ENCODE results near the gene BTN3A1. TPM values are rescaled to one million over a fixed set of nuclear protein-coding genes. Genes with fewer than 3 reads are reported as not detected.

The BTN3A1 gene
- total and polyA plus RNA-seq, 12 donors, result 3.9 to 44.3 (median 8.6) TPM

GRCh38 chr6:26388014-26388413 is 14.1 kb upstream of the BTN3A1 start:
- Histone ChIP-seq H3K27ac (no peak overlapping the region), H3K36me3 (peaks cover 0 to 47% (median 5%) of the 10 kb centered on the region in 9 donors), H3K4me1 (peaks cover 0 to 30% (median 8%) of the 10 kb centered on the region in 9 donors), H3K4me3 (no peak overlapping the region), H3K9me3 (no peaks in the 10 kb centered on the region), H3K27me3 (no peaks in the 10 kb centered on the region)
- DNase-seq (no peak), ATAC-seq (no peak)
- no peak for TF ChIP-seq CTCF (IDR thresholded peaks at IDR 0.05)
- WGBS, 2 donors, result 58 to 68% methylated on average over 6 of the region's 6 CpGs
- intact Hi-C loops (cut with DNase I), result no loop called here

GRCh38 chr6:26388441-26388840 is 13.6 kb upstream of the BTN3A1 start:
- Histone ChIP-seq H3K4me3 (no peak overlapping the region), H3K27me3 (no peaks in the 10 kb centered on the region), H3K27ac (no peak overlapping the region), H3K9me3 (no peaks in the 10 kb centered on the region), H3K4me1 (peaks cover 0 to 33% (median 8%) of the 10 kb centered on the region in 9 donors), H3K36me3 (peaks cover 0 to 47% (median 5%) of the 10 kb centered on the region in 9 donors)
- no peak for ATAC-seq
- WGBS, 2 donors, result 91 to 95% methylated on average over 1 of the region's 1 CpG
- no peak for TF ChIP-seq CTCF (IDR thresholded peaks at IDR 0.05)
- intact Hi-C loops (cut with DNase I), result no loop called here
- DNase-seq, result no peak

GRCh38 chr6:26389349-26389894 is 12.7 kb upstream of the BTN3A1 start:
- no peak overlapping the region for H3K4me3 ChIP-seq
- H3K27me3 ChIP-seq, result no peaks in the 10 kb centered on the region
- ATAC-seq, result no peak
- H3K9me3 ChIP-seq, result no peaks in the 10 kb centered on the region
- DNase-seq, result no peak
- 92 to 95% methylated on average over 4 of the region's 4 CpGs for WGBS, 2 donors
- H3K36me3 ChIP-seq, result peaks cover 0 to 47% (median 5%) of the 10 kb centered on the region in 9 donors
- TF ChIP-seq CTCF (IDR thresholded peaks at IDR 0.05), result no peak
- intact Hi-C loops (cut with DNase I), result no loop called here
- peaks cover 0 to 28% (median 0%) of the 10 kb centered on the region in 9 donors for H3K4me1 ChIP-seq
- H3K27ac ChIP-seq, result no peak overlapping the region

GRCh38 chr6:26390531-26390930 is 11.5 kb upstream of the BTN3A1 start:
- no peaks in the 10 kb centered on the region for H3K27me3 ChIP-seq
- no peak for DNase-seq
- ATAC-seq, result no peak
- H3K36me3 ChIP-seq, result peaks cover 0 to 45% (median 5%) of the 10 kb centered on the region in 9 donors
- H3K4me1 ChIP-seq, result peaks cover 0 to 19% (median 0%) of the 10 kb centered on the region in 9 donors
- intact Hi-C loops (cut with DNase I), result no loop called here
- H3K4me3 ChIP-seq, result no peak overlapping the region
- no peak for TF ChIP-seq CTCF (IDR thresholded peaks at IDR 0.05)
- H3K27ac ChIP-seq, result no peak overlapping the region
- H3K9me3 ChIP-seq, result no peaks in the 10 kb centered on the region
- WGBS, 2 donors, result 90 to 94% methylated on average over 5 of the region's 5 CpGs

Data from heart right ventricle (tissue), 16 donors.